HepG2 (cell line): ENCODE results near the gene CIAO2B. TPM values are rescaled to one million over a fixed set of nuclear protein-coding genes. Genes with fewer than 3 reads are reported as not detected.

Experiments used
- EEA1 ChIP-seq: sonication (generic); formaldehyde crosslinking; IDR thresholded peaks from 2 replicates; pipeline ENCODE4 v1.5.1; 2020; ENCODE audit warnings: mild to moderate bottlenecking, missing genetic modification reagents, borderline replicate concordance
- HNF1A ChIP-seq, 2 experiments: sonication (generic) in 1 of 2; formaldehyde crosslinking in 1 of 2; IDR thresholded peaks; 2 replicates each; pipeline versions ENCODE4 v1.4.0 to v1.6.1; 2016 to 2020; ENCODE audit warnings: borderline replicate concordance in 1 of 2, low read depth in 1 of 2, mild to moderate bottlenecking in 1 of 2, missing genetic modification reagents in 1 of 2
- KDM4B ChIP-seq: sonication (generic); formaldehyde crosslinking; IDR thresholded peaks from 2 replicates; pipeline ENCODE4 v1.4.0; 2020; ENCODE audit warnings: missing genetic modification reagents
- KLF15 ChIP-seq: sonication (generic); formaldehyde crosslinking; IDR thresholded peaks from 2 replicates; pipeline ENCODE4 v1.8.1; 2023; ENCODE audit warnings: borderline replicate concordance, mild to moderate bottlenecking, inconsistent platforms, missing genetic modification reagents, mixed read lengths
- NRL ChIP-seq: sonication (generic); formaldehyde crosslinking; IDR thresholded peaks from 2 replicates; pipeline ENCODE4 v1.5.0; 2020; ENCODE audit warnings: missing genetic modification reagents, mild to moderate bottlenecking, moderate library complexity, borderline replicate concordance
- THAP11 ChIP-seq: IDR thresholded peaks from 2 replicates; pipeline ENCODE4 v1.6.1; 2016; ENCODE audit warnings: missing biosample characterization, missing genetic modification reagents
- YEATS2 ChIP-seq: sonication (generic); formaldehyde crosslinking; IDR thresholded peaks from 2 replicates; pipeline ENCODE4 v1.4.0; 2020; ENCODE audit warnings: missing genetic modification reagents, borderline replicate concordance
- ZFP37 ChIP-seq: sonication (generic); formaldehyde crosslinking; IDR thresholded peaks from 2 replicates; pipeline ENCODE4 v1.4.0; 2020; ENCODE audit warnings: missing genetic modification reagents, borderline replicate concordance
- ZNF567 ChIP-seq: sonication (generic); formaldehyde crosslinking; IDR thresholded peaks from 2 replicates; pipeline ENCODE4 v1.8.1; 2023; ENCODE audit warnings: mild to moderate bottlenecking, missing genetic modification reagents, borderline replicate concordance
- ZNF589 ChIP-seq: sonication (generic); formaldehyde crosslinking; conservative IDR thresholded peaks from 2 replicates; pipeline ENCODE4 v1.8.0; 2022; ENCODE audit warnings: mild to moderate bottlenecking, moderate library complexity, missing genetic modification reagents
- ZNF772 ChIP-seq: sonication (generic); formaldehyde crosslinking; IDR thresholded peaks from 2 replicates; pipeline ENCODE4 v1.5.0; 2020; ENCODE audit warnings: mild to moderate bottlenecking, missing genetic modification reagents
- polyA plus RNA-seq, 8 experiments: library from polyadenylated mRNA; depleted of rRNA in 3 of 8; stranded (reverse) in 7 of 8; unstranded in 1 of 8; fragments of >200 nt; fragmentation: Illumina TruSeq in 4 of 8; extraction: Trizol in 4 of 8; gene quantifications; 2 replicates each; pipeline versions ENCODE4 v1.2.1 to v1.2.3, GENCODE V29; 2011 to 2016; ENCODE audit warnings: low read depth in 4 of 8, missing spikeins in 1 of 8, mixed read lengths in 1 of 8; ENCODE audit not compliant: insufficient read depth in 1 of 8
- total RNA-seq, 5 experiments: library from RNA; depleted of rRNA; stranded (reverse); fragments of >200 nt; fragmentation: Illumina TruSeq; extraction: Trizol; gene quantifications; 2 replicates each; pipeline ENCODE4 v1.2.3, GENCODE V29; 2016; ENCODE audit warnings: low read depth in 1 of 5
- TF ChIP-seq, protein P1 (sequence below): sonication (generic); formaldehyde crosslinking; IDR thresholded peaks from 2 replicates; pipeline ENCODE4 v1.4.0; 2020; ENCODE audit warnings: mild to moderate bottlenecking, missing genetic modification reagents

Gene CIAO2B
- total and polyA plus RNA-seq, 2 of the 13 experiments (the other 11 are each of a cell fraction or from before 2014, with no cell fraction given) = 157 to 293 TPM

GRCh38 chr16:66961065-66961744, 27.0 kb upstream of the CIAO2B start, which contains the start of gene CES3 (continued):
- TF ChIP-seq, protein P1, sequence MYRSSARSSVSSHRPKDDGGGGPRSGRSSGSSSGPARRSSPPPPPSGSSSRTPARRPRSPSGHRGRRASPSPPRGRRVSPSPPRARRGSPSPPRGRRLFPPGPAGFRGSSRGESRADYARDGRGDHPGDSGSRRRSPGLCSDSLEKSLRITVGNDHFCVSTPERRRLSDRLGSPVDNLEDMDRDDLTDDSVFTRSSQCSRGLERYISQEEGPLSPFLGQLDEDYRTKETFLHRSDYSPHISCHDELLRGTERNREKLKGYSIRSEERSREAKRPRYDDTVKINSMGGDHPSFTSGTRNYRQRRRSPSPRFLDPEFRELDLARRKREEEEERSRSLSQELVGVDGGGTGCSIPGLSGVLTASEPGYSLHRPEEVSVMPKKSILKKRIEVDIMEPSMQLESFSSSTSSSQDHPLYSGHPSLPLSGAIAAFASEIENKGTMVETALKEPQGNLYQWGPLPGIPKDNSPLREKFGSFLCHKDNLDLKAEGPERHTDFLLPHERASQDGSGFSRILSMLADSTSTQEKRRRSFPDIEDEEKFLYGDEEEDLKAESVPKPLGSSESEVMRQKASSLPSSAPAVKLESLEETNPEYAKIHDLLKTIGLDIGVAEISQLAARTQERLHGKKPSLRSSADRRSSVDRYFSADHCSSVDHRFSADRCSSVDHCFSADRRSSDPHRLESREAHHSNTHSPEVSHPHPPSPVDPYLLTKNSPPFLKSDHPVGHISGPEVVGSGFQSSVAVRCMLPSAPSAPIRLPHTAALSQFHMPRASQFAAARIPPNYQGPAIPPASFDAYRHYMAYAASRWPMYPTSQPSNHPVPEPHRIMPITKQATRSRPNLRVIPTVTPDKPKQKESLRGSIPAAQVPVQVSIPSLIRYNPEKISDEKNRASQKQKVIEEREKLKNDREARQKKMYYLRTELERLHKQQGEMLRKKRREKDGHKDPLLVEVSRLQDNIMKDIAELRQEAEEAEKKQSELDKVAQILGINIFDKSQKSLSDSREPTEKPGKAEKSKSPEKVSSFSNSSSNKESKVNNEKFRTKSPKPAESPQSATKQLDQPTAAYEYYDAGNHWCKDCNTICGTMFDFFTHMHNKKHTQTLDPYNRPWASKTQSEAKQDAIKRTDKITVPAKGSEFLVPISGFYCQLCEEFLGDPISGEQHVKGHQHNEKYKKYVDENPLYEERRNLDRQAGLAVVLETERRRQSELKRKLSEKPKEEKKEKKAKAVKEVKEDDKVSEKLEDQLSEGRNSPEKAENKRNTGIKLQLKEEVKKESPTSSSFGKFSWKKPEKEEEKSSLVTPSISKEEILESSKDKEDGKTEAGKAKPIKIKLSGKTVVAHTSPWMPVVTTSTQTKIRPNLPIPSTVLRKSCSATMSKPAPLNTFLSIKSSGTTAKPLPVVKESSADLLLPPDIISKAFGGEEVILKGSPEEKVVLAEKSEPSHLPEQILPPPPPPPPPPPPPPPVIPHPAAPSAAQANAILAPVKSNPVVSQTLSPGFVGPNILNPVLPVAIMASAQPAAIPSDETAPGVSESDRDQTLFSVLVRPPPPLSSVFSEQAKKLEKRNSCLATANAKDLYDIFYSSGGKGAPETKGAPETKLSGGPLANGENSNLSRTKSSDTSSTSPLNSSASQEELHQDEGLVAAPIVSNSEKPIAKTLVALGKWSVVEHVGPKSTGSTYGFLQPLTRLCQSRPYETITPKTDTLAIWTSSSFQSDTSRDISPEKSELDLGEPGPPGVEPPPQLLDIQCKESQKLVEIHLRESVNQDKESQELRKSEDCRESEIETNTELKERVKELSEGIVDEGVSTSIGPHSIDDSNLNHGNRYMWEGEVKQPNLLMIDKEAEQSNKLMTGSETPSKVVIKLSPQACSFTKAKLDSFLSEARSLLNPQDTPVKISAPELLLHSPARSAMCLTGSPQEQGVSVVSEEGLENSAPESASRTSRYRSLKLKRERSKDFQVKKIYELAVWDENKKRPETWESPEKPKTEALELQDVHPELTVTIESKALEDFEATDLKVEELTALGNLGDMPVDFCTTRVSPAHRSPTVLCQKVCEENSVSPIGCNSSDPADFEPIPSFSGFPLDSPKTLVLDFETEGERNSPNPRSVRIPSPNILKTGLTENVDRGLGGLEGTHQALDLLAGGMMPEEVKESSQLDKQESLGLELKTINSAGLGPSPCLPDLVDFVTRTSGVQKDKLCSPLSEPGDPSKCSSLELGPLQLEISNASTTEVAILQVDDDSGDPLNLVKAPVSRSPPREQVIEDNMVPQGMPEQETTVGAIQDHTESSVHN (CRISPR knock-in tag) = peak; percentile 12; the same call in 1 of the 2 replicates
- TF ChIP-seq THAP11 (CRISPR knock-in tag) = peak; percentile 71; the same call in 1 of the 2 replicates
- 0 out of 2 replicates have a peak, but pooled peaks have one; percentile 16 for TF ChIP-seq ZNF772 (CRISPR knock-in tag)
- no peak; the same call in 1 of the 2 replicates for TF ChIP-seq EEA1 (CRISPR knock-in tag)
- no peak for TF ChIP-seq HNF1A (IDR thresholded peaks at IDR 0.05; ENCODE audit: low read depth)
- TF ChIP-seq HNF1A (CRISPR knock-in tag; IDR thresholded peaks at IDR 0.05; ENCODE audit: borderline replicate concordance) = peak; percentile 18; the same call in 1 of the 2 replicates
- TF ChIP-seq KDM4B (CRISPR knock-in tag) = 0 out of 2 replicates have a peak, but pooled peaks have one; percentile 36
- peak; percentile 48; the same call in 1 of the 2 replicates for TF ChIP-seq NRL (CRISPR knock-in tag)
- TF ChIP-seq ZNF567 (CRISPR knock-in tag) = peak; percentile 72; the same call in 1 of the 2 replicates
- 0 out of 2 replicates have a peak, but pooled peaks have one; percentile 6 for TF ChIP-seq ZNF589 (CRISPR knock-in tag)
- no peak for TF ChIP-seq YEATS2 (CRISPR knock-in tag)
- no peak for TF ChIP-seq KLF15 (CRISPR knock-in tag)
- peak; percentile 31; the same call in 1 of the 2 replicates for TF ChIP-seq ZFP37 (CRISPR knock-in tag)
